Measurements from ENCODE around the gene TSPEAR.

DNA sequence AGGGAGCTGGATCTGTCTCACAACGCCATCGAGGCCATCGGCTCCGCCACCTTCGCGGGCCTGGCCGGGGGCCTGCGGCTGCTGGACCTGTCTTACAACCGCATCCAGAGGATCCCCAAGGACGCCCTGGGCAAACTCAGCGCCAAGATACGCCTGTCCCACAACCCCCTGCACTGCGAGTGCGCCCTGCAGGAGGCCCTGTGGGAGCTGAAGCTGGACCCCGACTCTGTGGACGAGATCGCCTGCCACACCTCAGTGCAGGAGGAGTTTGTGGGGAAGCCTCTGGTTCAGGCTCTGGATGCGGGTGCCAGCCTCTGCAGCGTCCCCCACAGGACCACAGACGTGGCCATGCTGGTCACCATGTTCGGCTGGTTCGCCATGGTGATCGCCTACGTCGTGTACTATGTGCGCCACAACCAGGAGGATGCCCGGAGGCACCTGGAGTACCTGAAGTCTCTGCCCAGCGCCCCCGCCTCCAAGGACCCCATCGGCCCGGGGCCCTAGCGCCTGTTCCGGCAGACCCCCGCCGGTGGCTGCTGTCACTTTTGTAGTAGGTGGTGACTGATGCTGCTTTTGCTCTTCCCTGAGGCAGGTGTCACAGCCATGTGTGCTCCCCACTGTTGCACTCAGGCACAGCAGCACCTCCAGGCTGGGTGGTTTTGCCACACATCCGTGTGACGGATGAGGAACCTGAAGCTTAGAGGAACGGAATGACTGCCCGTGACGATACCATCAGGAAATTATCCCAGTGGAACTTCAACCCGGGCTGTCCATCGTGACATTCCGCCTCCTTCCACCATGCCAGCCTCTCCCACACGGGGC is 254.2 kb downstream of the TSPEAR start:
- TF ChIP-seq ZFP1 (CRISPR knock-in tag; IDR thresholded peaks at IDR 0.05) (no peak), ESRRA (CRISPR knock-in tag; IDR thresholded peaks at IDR 0.05; ENCODE audit: low read depth) (no peak)
